Medulla oblongata (tissue), 1 donor: ENCODE results near the gene UBN1.
A peak's percentile ranks its signal among the peaks of the same experiment; 100 is the strongest.

ENCODE experiments used
- DNase-seq: peaks from one replicate; pipeline ENCODE4 v3.0.0-alpha.2; 2015; ENCODE audit errors: extremely low spot score

Gene UBN1

GRCh38 chr16:4814542-4815173 is 32.6 kb upstream of the UBN1 start:
- no peak for DNase-seq

GRCh38 chr16:4820652-4821051 is 26.6 kb upstream of the UBN1 start:
- no peak for DNase-seq

- DNase-seq, result no peak
These were observed 22.1 kb upstream of the UBN1 start for GRCh38 chr16:4825196-4825595.

GRCh38 chr16:4826526-4826925 is 20.8 kb upstream of the UBN1 start:
- no peak for DNase-seq

GRCh38 chr16:4826980-4827379 is 20.3 kb upstream of the UBN1 start:
- no peak for DNase-seq

- no peak for DNase-seq
These were observed 18.5 kb upstream of the UBN1 start for GRCh38 chr16:4828567-4829321.

GRCh38 chr16:4830408-4830807 is 16.9 kb upstream of the UBN1 start:
- DNase-seq, result no peak

GRCh38 chr16:4831616-4832015 is 15.7 kb upstream of the UBN1 start:
- no peak for DNase-seq

- no peak for DNase-seq
These were observed 14.5 kb upstream of the UBN1 start for GRCh38 chr16:4832698-4833343.

- no peak for DNase-seq
These were observed 13.7 kb upstream of the UBN1 start for GRCh38 chr16:4833584-4833983.

GRCh38 chr16:4836727-4837126 is 10.6 kb upstream of the UBN1 start:
- no peak for DNase-seq

- DNase-seq, result no peak
These were observed 9.4 kb upstream of the UBN1 start for GRCh38 chr16:4837733-4838501.

GRCh38 chr16:4839942-4840341 is 7.3 kb upstream of the UBN1 start:
- no peak for DNase-seq

- no peak for DNase-seq
These were observed 6.3 kb upstream of the UBN1 start for GRCh38 chr16:4840984-4841383.

- peak; percentile 64 for DNase-seq
These were observed 779 bp upstream of the UBN1 start for GRCh38 chr16:4846503-4846900.

GRCh38 chr16:4847774-4848587 is 700 bp downstream of the UBN1 start:
- DNase-seq, result peak; percentile 33

GRCh38 chr16:4850211-4850610 is 2.9 kb downstream of the UBN1 start:
- DNase-seq, result no peak

GRCh38 chr16:4852221-4852872 is 5.1 kb downstream of the UBN1 start:
- DNase-seq, result no peak

GRCh38 chr16:4855371-4855770 is 8.1 kb downstream of the UBN1 start:
- DNase-seq, result no peak

GRCh38 chr16:4855804-4856203 is 8.5 kb downstream of the UBN1 start:
- no peak for DNase-seq
